NCI-H2196 (cell line): Measurements from ENCODE around the gene CARTPT.

Experiments
- DNase-seq: peaks from one replicate; lab custom pipeline; 2025; ENCODE audit not compliant: unreplicated experiment; lab: John Stamatoyannopoulos, UW

The CARTPT gene

DNA sequence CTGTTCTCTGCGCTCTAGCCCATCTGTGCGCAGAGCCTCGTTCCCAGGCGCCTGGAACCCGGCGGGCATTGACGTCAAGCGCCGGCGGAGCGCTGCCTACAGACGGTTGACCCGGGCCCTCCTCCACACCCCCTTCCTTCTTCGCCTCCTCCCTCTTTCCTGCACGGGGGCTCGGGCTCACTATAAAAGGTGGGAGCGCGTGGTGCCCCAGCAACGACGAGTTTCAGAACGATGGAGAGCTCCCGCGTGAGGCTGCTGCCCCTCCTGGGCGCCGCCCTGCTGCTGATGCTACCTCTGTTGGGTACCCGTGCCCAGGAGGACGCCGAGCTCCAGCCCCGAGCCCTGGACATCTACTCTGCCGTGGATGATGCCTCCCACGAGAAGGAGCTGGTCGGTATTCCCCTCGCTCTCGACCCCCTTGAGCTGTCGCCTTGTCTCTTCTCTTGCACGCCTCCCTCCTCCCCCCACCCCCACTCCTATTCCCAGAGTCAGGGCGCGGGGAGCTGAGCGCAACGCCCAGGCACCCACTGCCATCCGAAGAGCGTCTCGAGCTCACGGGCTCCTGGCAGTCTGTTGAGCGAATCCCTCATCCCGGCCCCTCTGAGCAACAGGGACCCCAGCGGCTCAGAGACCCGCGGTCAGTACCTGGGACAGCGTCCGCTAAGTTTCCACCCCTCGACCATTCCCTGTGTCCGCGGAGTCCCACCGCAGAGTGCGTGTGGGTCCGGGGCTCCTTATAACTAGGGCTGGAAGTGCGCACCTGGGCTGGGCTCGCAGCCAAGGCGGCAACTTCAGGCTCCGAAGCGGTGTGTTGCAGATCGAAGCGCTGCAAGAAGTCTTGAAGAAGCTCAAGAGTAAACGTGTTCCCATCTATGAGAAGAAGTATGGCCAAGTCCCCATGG lies at the start of gene CARTPT:
Gene CARTPT (plus strand): TSS at position 213 of the 902 bp plus-strand sequence. CDS start 19 bp downstream, at position 232.
- no peak for DNase-seq

DNA sequence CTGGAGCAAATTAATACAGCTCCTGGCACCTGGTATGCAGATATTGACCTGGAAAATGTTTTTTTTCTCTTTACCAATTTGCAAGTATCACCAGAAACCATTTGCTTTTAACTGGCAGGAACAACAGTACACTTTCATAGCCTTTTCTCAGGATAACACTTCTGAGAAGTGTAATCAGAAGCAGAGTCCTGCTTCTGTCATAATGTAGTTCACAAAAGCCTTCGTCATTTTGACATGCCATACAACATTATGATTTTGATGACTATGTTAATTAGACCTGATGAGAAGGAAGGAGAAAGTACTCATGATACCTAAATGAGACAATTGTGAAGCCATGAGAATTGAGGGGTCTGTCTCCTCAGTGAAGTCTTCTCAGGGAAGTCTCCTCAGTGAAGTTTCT lies 41.1 kb upstream of the CARTPT start:
- DNase-seq: no peak

DNA sequence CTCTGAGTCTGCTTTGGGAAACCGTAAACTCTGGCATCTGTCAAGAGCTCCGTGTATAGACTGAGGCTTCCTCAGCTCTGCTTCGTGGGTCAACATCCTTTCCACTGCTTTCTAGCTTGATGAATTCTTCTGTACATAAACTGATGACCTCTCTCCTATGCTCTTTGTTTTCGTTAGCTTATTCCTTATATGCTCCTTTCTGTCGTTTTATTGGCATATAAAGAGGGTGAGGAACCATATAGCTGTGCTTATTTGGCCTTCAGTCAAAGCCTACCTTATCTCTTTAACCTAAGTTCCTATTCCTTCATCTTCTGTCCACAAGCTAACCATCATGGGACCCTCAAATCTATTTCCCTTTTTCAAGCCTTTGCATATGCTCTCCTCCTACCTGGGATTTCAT lies 39.4 kb upstream of the CARTPT start:
- no peak for DNase-seq

DNA sequence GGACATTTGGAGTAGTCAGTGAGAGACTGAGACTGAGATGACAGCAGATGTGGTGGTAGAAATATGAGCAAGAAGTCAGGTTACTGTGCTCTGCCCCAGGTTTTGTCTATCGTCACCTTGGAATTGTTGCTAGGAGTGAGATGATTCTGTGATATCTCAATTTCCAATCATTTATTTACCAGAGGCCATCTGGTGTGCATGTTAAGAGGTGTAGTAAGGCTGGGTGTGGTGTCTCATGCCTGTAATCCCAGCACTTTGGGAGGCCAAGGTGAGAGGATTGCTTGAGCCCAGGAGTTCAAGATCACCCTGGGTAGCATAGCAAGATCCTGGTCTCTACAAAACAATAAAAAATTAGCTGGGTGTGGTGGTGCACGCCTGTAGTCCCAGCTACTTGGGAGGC lies 38.6 kb upstream of the CARTPT start:
- no peak for DNase-seq

DNA sequence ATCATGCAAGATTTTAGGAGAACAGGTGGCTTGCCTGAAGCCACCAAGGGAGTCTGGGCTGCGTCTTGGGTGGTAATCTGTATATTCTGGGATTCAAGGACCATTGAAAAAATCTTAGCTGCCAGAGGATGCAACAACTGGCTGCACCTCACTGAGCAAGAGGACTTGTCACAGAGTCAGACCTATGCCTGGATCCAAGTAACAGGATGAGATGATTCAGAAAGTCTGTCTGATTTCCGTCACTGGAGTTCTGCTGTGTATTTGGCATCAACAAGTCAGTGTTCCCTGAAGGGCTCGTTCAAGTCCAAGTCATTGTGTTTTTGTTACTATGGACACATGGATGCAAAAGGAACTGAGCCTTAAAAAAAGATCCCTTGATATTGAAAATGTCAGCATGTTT lies 37.8 kb upstream of the CARTPT start:
- DNase-seq: no peak

DNA sequence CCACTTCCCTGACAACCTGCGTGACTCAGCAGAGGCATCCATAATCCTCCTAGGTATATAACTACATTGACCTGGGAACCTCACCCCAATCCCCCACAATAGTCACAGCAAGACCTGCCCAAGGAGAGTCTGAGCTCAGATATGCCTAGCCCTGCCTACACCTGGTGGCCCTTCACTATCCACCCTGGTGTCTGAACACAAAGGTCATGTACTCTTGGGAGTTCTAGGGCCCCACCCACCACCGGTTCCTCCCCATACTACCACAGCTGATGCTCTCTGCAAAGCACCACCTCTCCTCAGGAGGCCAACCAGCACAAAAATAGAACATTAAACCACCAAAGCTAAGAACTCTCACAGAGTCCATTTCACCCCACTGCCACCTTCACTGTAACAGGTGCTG lies 34.8 kb upstream of the CARTPT start:
- DNase-seq: no peak

DNA sequence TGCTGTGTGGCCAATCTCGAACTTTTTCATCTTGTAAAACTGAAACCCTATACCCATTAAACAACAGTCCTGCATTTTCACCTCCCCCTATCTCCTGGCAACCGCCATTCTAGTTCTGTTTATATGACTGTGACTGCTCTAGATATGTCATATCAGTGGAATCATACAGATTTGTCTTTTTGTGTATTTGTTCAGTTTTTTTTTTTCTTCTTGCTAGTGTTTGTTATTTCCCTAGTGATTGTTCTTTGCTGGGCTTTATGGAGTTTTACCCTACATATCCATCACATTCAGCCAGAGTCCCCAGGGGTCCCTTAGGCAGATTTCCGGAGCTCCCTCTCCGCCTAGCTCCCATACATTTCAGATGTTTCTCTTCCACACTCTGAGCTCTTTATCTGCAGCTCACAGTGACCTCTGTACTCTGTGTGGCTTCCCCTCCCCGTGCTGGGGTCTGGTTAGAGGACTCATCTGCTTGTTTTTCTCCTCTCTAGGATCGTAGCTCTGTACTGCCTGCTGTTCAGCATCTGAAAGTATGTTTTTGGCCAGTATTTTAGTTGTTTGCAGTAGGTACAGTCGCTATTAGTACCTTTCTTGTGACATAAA lies 25.1 kb upstream of the CARTPT start:
- DNase-seq: no peak

DNA sequence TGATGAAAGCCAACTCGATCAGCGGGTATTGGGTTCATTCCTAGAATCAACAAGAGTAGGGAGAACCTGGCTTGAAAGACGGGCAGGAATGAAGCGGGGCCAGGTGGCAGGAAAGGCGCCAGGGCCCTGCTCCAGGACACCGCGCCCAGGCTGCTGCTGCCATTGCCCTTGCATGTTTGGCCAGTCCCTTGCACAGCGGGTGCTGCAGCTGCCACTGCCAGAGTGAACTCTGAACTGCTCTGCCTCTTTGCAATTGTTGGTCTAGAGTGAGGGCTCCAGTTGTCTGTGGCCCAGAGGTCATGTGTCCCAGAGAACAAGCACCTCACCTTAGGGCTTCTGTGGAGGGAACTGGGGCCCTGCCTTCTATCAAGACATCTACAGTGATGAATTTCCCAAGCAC lies 24.0 kb upstream of the CARTPT start:
- no peak for DNase-seq

DNA sequence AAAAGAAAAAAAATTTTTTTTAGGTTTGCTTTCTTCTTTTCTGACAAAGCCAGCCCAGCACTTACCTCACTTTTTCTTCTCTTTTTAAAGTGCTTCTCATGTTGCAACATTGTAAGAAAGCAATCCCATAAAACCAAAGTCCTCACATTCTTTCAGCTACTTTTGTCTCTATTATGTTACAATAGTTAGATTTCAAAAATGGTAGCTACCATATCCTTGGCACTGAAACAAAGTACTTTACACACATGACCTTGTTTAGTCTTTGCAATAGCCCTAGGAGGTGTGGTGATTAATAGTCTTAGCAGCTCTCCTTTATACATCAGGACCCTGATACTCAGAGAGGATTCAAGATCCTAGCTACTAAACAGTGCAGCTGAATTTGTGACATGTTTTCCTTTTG lies 23.5 kb upstream of the CARTPT start:
- no peak for DNase-seq

DNA sequence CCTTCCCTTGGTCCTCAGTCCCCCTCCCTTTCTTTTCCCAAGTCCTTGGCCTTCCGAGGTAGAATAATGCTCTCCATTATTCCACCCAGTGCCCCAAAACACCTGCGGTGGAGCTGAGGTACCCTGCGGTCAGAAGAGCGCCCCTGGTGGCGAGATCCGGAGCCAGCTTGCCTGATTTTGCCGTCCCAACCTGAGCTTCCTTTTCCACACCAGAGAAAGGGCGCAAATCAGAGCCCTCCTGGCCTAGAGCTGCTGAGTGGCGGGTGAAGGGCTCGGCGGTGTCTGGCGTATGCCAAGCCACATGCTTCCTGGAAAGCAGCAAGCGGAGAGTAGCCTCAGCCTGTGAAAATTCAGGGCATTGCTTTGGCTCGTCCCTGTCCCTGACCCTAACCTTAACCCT lies 21.1 kb upstream of the CARTPT start:
- DNase-seq: no peak

DNA sequence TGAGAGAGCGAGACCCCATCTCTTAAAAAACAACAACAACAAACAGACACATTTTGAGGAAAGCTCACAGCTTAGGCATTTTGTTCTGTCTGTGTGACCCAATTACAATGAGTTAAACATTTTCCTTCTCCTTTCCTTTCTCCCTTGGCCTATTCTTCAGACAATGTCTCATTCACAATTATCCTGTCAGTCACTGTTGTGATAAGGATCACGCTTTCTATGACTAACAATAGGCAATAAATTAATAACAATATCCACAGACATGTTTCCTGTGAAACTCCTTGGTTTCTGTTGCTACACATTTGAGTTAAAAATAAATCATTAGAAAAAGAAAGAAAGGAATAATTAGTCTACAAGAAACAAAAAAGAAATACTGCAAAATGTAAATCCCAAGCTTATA lies 19.8 kb upstream of the CARTPT start:
- no peak for DNase-seq

DNA sequence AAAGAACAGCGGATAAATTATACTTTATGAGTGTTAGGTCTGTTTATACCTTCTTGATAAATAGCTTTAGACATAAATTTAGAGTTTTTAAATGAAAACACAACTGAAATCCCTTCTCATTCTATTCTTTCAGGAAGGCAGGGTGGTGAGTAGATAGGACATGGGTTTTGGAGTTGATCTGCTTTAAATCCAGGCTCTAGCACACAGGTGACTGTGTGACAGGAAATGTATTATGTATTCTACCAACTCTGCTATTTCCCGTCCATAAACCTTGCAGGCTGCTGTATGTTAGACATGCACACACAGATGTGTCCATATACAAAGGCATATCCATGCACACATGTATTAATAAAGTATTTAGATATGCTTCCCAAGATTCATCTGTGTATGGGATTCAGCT lies 19.3 kb upstream of the CARTPT start:
- no peak for DNase-seq

DNA sequence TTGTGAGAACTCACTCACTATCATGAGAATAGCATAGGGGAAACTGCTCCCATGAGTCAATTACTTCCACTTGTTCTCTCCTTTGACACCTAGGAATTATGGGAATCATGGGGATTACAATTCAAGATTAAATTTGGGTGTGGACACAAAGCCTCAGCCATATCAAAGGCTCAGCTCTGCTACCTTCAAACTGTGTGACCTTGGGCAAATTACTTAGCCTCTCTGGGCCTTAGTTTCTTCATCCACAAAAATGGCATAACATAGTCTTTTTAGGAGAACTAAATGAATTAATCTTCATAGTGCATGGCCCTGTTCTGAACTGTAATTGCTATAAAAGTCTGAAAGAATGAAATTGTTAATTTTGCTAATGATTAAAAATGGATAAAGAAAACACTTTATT lies 18.3 kb upstream of the CARTPT start:
- no peak for DNase-seq

DNA sequence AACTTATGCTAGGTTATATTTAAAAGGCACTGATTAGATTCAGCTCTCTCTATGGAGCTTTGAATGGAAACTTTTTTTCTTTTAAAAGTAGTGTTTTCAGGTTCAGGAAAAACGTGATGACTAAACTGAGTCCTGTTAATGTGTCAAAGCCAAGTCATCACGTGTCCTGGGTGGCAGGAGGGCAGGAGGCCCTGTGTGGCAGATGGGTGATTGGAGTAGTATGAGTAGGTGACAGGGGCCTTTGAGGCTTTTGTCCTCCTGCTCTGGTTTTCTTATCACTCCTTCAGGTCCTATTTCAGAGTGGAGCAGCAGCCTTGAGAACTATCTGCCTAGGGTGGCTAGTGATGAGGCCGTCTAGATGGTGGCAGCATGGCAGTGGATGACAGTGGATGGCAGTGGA lies 17.7 kb upstream of the CARTPT start:
- no peak for DNase-seq

DNA sequence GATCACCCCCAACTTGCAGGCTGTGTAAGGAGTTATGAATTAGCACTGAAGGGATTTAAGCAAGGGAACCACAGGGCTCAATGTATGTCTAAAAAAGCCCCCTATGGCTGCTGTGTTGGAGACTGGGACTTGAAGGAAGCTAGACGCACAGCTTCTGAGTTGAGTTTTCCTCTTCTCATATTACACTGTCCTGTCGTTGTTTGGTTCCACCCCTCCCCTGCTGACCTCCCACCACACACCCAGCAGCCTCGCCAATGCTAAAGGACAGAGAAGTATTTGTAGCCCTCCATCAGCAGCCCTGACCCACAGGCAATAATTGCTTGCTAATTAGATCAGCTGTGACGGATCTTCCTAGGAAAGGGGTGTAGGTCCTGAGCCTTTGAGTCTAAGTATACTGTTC lies 15.1 kb upstream of the CARTPT start:
- no peak for DNase-seq

DNA sequence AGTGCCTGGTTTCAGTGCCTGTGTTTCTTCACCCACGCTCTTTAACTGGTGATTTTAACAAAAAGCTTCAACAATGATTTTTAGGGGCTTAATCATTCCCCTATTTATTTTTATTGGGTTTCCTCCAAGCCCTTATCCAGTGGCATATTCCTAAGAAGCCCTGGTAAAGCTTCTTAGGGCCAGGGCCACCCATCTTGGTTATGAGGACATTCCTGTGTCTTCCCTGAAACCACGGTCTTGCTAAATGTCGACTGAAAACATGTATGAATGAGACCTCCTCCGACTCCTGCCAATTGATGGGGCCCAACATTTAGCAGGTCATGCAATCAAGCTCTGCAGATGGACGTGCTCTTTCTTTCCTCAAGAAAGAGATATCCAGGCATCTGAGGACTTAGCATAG lies 13.7 kb upstream of the CARTPT start:
- DNase-seq: no peak

DNA sequence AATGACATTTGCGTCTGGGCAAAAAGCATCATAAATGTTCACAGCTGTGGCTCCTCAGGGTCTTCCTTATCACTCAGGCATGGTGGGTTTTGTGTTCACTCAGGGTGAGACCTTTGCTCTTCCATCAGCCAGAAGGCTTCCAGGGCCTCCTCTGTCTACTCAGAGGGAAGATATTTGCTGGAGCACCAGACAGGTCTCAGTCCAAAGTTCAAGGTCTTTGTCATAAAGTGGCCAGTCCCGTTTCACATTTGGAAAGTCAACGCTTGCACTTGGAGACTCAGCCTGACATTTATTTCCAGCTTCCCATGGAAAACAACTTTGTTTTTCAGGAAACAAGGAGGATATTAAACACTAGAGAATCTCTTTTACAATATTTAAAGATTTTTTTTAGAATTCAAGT lies 12.2 kb upstream of the CARTPT start:
- DNase-seq: no peak

DNA sequence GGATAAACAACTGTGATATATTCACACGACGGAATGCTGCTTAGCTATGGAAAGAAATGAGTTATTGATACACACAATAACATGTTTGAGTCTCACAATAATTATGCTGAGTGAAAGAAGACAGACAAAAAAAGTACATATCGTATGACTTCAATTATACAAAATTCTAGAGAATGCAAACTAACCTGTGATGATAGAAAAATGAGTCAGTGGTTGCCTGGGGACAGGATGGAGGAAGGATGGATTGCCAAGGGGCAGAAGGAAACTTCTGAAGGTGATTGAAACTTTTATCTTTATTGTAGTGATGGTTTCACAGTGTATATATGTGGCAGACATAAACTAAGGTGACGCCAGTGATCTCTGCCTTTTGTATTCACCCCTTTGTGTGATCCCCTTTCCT lies 7.5 kb upstream of the CARTPT start:
- DNase-seq: no peak

DNA sequence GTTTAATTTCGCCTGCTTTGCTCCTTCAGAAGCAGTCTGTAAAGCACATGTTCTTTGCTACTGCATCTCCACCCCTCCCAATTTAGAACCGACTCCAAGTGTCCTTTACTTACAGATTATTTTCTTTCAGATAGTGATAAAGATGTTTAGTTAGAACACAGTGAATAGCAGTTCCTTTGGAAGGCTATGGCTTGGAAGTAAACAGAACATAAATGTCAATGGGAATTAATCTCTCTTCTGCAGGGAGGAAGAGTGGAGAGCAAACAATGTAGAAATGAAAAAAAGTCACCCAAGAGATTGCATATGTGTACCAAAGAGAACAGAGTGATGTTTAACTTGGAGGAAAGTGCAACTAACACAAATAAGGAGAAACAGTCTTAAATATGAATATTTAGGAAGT lies 4.2 kb upstream of the CARTPT start:
- DNase-seq: no peak

DNA sequence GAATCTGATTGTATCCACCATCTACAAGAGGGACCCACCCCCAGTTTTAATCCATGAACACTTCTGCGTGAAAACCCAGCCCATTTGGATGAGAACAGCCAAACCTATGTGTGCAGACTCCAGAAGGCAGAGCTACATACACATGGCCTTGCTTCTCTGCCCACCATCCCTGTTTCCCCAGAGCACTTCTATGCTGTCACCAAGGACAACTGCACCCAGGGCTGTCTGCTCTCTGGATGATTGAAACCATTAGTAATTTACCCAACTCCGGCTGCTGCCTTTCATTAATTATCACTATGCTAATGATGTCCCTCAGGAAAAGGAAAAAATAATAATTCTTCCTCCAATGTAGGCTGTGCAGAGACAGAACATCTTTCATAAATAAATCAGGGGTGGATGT lies 8.9 kb downstream of the CARTPT start:
- DNase-seq: no peak

DNA sequence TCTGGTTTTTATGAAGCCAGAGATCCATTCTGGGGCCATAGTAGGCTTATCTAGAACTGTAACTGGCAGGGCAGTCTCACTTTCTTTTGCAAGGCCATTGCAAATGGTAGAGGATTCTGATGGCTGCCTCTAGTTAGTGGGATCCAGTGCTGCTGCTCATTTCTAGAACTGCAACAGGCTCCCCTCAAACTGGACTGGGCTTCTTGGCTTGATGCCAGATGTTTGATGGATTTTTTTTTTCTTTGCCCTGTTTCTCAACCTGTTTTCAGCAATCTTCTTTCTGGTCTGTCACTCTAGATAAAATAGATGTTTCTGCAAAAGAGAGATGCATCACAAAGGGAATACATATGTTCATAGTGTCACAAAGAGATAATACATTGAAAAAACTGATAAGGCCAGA lies 11.9 kb downstream of the CARTPT start:
- DNase-seq: no peak

DNA sequence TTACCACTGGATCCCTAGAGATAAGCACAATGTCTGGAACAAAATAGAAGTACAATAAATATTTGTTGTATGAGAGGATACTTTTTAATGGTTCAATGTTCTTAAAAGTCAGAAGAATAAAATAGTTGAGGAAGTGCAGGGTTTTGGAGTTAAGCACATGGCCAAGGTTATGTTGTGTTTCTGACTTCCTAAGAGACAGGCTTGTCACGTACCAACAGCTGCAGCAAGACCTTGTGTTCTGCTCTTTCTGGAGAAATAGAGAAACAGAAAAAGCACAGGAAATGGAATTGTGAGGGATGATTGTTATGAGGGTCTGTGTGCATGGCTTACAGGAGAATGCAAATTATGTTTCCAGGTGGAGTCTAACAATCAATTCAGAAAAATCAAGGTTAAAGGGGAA lies 12.9 kb downstream of the CARTPT start:
- no peak for DNase-seq

DNA sequence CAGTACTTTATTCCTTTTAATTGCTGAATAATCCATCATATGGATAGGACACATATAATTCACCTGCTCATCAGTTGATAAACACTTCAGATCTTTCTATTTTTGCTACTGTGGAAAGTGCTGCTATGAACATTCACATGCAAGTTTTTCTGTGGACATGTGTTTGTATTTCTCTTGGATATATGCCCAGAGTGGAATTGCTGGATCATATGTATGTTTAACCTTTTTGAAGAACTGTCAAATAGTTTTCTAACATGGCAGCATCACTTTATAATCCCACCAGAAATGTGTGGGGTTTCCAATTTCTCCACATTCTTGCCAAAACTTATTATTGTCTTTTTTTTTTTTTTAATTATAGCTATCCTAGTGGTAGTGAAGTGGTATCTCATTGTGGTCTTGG lies 15.1 kb downstream of the CARTPT start:
- no peak for DNase-seq
